RCC 7860 (cell line): ENCODE results near the gene RIMKLB.
"Not testable (repeated sequence)": the region's sequence is repeated elsewhere in the genome, so short reads cannot be mapped to it uniquely, and the experiment has no call there.

ENCODE experiments used
- DNase-seq: peaks from one replicate; pipeline ENCODE4 v3.0.0-alpha.2; 2015; ENCODE audit warnings: low spot score
- FAIRE-seq: peaks from 2 replicates; lab custom pipeline; 2012; peaks lifted over from hg19 to GRCh38; lab: Jason Lieb, UNC

Gene RIMKLB

DNA sequence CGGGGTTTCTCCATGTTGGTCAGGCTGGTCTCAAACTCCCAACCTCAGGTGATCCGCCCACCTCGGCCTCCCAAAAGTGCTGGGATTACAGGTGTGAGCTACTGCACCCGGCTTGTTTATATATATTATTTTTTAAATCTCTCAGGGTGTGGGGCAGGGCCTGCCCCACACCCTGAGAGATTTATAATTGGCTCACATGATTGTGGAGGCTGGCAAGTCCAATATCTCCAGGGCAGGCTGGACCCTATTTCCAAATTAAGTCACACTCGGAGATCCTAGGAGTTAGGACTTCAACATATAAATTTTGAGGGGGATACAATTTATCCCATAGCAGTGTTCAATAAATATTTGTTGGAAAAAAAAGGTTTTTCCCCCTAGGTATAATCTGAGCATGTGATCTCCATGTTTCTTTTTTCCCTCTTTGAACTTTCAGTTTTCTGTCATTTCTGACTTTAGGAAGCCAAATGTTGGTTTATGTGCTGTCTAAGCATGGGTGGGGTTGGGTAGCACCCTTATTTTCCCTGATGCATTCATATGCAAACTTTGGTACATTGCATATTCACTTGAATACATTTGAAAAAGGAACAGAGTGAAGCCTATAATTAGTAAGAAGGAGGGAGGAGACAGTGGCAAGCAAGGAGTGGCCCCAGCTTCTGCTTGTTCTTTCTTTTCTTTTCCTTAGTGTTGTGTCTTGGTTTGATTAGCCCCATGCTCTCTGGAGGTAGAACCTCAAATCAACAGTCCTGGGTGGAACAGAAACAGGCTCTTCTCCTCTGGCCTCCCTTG is 116.0 kb downstream of the RIMKLB start:
- FAIRE-seq (no peak), DNase-seq (no peak)

DNA sequence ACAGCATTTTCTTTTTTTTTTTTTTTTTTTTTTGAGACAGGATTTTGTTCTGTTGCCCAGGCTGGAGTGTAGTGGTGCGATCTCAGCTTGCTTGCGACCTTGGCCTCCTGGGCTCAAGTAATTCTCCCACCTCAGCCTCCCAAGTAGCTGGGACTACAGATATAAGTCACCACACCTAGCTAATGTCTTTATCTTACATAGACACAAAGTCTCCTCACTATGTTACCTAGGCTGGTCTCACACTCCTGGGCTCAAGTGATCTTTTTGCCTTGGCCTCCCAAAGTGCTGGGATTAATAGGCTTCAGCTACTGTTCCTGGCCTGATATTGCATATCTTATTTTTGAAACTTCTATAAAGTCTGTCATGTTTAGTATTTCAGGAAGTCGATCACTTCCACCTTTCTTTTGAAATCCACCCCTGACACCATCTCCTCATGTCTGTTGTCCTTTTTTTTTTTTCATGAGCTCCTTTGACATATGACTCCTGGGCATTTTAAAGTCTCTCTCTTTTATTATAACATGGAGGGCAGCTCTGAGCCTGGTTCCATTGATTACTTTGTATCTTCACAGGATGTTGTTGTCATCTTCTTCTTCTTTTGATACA is 118.8 kb downstream of the RIMKLB start:
- DNase-seq (no peak), FAIRE-seq (no peak)

DNA sequence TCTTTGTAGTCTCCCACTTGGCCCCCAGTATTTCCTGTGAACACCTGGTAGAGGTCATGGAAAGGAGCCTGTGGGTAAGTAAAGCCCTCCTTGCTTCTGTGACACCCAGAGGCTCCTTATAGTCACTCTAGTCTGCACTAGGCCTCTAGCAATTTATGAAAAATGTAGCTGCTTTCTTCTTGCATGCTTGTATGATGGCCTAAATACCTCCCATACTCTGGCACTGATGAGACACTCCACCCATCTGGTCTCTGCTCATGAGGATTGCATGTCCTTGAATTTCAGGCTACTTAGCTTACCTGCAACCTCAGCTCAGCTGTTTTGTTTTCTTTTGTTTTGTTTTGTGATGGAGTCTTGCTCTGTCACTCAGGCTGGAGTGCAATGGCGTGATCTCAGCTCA is 120.1 kb downstream of the RIMKLB start:
- DNase-seq, result no peak
- no peak for FAIRE-seq

DNA sequence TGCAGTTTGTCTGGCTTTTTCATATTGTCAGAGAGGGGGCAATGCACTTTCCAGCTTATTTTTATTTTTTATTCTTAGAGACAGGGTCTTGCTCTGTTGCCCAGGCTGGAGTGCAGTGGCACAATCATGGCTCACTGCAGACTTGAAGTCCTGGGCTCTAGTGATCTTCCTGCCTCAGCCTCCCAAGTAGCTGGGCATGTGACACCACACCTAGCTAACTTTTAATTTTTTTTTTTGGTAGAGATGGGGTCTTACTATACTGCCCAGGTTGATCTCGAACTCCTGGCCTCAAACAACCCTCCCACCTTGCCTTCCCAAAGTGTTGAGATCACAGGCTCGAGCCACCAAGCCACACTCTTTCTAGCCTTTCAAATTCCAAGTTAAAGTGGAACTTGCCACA is 120.7 kb downstream of the RIMKLB start:
- no peak for FAIRE-seq

DNA sequence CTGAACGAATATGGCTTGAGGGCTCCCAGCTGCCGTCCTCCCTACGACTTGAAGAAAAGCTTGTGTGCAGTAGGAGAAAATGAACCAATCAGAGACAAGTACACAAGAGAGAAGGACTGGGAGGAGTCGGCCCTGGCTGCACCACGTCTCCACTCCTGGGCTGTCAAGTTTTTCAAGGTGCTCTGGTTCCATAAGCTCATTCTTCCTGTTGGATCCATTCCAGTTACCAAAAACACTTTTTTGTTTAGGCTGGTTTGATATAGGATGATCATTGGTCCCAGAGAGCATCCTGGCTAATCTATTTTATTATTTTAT is 121.8 kb downstream of the RIMKLB start:
- FAIRE-seq (no peak), DNase-seq (no peak)

More for the DNA sequence above, 120.7 kb downstream of the RIMKLB start:
- DNase-seq, result no peak

DNA sequence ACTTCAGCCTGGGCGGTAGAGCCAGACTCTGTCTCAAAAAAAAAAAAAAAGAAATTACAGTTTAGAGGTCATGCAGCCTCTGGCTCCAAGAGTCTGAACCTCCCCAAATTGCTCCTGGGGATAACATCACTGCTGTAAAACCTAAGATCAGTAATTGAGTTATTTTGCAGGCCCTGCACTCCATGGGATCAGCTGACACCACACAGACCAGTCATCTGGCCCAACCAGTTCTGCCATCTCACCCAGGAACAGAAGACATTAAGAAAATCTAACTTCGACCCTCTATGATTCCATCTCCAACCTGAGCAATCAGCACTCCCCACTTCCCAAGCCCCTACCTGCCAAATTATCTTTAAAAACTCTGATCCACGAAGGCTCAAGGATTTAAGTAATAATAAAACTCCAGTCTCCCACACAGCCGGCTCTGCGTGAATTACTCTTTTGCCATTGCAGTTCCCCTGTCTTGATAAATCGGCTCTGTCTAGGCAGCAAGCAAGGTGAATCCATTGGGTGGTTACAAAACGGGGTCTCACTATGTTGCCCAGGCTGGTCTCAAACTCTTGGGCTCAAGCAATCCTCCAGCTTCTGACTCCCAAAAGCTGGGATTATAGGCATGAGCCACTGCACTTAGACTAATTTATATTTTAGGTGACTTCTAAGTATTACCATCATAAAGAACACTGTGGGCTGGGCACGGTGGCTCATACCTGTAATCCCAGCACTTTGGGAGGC is 123.1 kb downstream of the RIMKLB start:
- FAIRE-seq, DNase-seq: not testable (repeated sequence)

DNA sequence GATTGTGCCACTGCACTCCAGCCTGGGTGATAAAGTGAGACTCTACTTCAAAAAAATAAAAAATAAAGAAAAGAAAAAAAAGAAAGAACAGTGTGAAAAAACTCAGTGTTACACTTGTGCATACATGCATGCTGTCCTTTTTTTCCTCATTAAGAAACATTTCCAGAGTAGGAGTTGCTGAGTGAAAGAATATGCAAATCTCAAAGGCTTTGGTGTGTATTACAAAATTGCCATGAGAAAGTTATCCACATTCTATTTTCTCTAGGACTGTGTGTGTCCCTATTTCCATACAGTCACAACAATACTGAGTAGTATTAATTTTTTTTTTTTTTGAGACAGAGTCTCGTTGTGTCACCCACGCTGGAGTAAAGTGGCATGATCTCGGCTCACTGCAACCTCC is 123.8 kb downstream of the RIMKLB start:
- DNase-seq, result no peak

DNA sequence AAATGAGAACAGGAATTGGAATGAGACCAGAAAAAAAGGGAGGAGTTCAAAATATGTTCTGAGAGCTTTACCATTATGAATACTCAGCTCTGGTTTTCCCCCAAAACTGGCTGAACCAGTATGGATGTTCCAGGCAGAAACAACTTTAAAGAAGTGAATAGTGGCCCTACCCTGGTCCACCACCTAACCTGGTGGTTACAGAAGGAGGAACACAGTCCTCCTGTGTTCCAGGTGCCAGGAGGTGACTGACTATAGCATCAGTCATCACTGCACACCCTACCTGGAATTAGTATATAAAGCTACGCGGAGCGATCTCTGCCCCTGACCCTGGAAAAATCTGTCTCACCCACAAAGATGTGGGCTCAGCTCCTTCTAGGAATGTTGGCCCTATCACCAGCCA is 124.5 kb downstream of the RIMKLB start, which contains the start of gene A2ML1:
TSS of gene A2ML1 (plus strand) at position 324 of the 400 bp plus-strand sequence. CDS start at position 355, 31 bp downstream.
- FAIRE-seq (no peak), DNase-seq (no peak)

More for the DNA sequence above, 123.8 kb downstream of the RIMKLB start:
- FAIRE-seq, result no peak

DNA sequence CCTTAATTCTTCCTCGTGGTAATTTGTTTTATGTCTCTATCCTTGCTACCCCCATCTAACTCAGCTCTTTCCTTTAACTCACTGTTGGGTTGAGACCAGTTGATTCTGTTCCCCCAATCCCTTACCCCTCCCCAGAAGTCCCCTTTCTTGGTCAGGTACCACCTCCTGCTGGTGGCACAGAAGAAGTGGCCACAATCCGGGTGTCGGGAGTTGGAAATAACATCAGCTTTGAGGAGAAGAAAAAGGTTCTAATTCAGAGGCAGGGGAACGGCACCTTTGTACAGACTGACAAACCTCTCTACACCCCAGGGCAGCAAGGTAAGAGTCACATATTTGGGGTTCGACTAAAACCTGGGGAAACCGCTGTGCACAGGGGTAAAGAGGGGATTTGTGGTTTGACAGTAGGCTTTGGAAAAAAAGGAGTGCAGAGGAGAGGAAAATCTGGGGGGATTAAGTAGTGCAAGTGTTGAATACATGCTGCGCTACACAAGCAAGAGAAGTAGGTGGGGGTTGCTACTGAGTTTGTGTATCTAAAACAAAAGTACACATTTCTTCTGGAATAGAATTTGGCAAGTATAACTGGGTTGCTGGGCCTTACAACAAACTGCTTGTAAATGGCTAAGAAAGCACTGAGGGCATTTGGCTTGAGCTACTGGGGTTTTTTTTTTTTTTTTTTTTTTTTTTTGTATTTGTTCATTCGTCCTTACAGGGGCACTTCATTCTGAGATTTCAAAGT is 125.9 kb downstream of the RIMKLB start:
- no peak for DNase-seq
- FAIRE-seq, result no peak

DNA sequence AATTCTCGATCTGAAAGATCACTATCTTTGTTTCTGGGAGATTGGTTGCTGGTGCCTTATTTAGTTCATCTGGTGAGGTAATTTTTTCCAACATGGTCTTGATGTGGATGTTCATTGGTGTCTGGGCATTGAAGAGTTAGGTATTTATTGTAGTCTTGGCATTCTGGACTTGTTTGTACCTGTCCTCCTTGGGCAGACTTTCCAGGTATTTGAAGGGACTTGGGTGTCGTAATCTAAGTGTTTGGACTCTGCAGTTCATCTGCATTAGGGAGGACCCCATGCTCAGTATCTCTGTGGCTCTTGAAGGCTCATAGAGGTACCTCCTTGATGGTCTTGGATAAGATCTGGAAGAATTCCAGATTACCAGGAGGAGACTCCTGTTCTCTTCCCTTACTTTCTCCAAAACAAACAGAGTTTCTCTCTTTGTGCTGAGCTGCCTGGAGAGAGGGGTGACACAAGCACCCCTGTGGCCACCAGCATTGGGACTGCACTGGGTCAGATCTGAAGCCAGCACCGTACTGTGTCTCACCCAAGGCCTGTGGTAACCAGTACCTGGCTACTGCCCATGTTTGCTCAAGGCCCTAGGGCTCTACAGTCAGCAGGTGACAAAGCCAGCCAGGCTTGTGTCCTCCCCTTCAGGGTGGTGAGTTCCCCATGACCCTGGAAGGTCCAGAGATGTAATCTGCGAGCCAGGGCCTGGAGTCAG is 129.9 kb downstream of the RIMKLB start:
- no peak for FAIRE-seq
- DNase-seq, result no peak

DNA sequence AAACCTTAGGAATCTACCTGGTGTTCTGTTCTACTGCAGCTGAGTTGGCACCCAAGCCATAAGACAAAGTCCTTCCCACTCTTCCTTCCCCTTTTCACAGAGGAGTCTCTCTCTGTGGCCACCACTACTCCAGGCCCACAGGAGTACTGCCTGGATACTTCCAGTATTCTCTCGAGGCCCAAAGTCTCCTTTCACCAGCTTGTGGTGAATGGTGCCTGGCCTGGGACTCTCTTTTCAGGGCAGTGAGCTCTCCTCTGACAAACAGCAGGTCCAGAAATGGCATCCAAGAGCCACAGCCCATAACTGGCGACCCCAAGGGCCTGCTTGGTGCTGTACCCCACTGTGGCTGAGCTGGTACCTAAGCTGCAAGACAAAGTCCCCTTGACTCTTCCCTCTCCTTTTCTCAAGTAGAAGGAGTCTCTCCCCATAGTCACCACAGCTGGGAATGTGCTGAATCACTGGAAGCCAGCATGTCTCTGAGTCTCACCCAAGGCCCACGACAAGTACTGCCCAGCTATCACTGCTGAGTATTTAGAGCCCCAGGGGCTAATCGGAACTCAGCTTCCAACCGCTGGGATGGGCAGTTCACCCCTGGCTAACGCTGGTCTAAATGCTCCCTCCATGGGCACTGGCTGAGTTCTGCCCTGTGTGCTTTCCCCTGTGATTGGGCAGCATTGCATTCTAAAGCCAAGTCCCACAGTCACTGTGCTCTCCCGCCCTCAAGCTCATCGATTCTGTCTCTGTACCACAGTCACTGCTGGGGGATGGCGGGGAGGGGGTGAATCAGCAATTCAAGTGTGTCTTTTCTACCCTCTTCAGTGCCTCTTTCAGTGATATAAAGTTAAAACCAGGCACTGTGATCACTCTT is 130.7 kb downstream of the RIMKLB start:
- FAIRE-seq (no peak), DNase-seq (no peak)

DNA sequence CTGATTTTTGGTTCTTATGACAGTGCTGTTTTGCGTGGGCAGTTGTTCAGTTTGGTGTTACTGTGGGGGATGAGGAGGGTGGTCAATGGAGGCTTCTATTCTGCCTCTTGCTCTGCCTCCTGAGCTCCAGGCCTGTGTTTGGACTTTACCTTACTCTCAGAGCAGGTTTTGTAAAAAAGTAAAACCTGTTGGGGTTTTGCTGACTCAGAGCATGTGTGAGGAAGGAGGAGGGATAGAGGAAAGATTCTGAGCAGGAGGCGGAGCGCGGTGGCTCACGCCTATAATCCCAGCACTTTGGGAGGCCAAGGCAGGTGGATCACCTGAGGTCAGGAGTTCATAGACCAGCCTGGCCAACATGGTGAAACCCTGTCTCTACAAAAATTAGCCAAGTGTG is 131.3 kb downstream of the RIMKLB start:
- DNase-seq (no peak), FAIRE-seq (no peak)

DNA sequence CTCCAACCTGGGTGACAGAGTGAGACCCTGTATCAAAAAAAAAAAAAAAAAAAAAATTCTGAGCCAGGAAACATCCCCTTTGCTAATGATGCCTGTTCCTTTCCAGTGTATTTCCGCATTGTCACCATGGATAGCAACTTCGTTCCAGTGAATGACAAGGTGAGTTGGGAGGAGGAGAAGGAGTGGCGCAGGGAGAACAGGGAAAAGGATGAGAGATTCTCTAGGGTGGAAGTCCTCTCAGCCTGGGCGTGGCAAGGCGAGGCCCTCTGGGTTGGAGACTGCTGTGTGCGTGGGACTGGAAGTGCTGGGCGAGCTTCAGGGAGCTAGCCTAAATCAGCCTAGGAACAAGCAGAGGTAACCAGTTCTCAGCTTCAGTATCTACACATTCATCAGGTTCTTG is 131.8 kb downstream of the RIMKLB start:
- no peak for DNase-seq
- FAIRE-seq, result no peak

DNA sequence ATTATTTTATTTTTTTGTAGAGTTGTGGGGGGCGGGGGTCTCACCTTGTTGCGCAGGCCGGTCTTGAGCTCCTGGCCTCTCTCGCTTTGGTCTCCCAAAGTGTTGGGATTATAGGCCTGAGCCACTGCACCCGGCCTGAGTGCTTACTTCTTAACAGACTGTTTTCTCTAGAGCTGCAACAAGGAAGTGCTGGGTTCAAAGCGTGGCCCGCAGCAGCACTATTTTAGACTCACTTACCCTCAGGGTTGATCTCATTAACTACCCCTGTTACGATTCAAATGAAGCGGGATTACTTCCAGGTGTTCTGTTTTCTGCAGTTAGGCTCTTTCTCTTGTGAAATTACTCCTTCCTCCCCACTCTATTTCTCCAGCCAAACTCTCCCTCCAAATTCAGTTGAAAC is 133.3 kb downstream of the RIMKLB start:
- DNase-seq (no peak), FAIRE-seq (no peak)

DNA sequence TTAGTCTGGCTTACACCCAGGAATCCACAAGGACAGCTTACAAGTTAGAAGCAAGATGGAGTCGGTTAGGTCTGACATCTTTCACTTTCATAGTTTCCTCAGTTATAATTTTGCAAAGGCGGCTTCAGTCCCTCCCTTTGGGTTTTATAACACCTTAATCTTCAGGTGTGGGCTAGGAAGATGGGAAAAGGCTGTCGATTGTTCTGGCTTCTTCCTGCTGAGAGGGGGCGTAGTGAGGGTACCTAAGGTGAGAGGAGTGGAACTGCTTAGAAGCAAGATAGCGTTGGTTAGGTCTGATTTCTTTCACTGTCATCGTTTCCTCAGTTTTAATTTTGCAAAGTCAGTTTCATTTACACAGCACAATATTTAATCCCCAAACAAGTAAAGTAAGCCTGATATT is 134.7 kb downstream of the RIMKLB start:
- DNase-seq (no peak), FAIRE-seq (no peak)
